HEK293 (cell line): ENCODE measurements around the gene GATAD2A.
A peak's percentile ranks its signal among the peaks of the same experiment; 100 is the strongest.

Experiments used
- CTCF ChIA-PET: fragments of 350-600 bp; formaldehyde crosslinking; extraction: SDS; loops from one replicate; lab custom pipeline; 2021; ENCODE audit warnings: antibody characterized with exemption; lab: Yijun Ruan, JAX
- POLR2A ChIA-PET: fragments of 300-600 bp; formaldehyde crosslinking; extraction: SDS; loops from one replicate; lab custom pipeline; 2020; ENCODE audit warnings: antibody characterized with exemption, inconsistent platforms; lab: Yijun Ruan, JAX
- H3K27ac ChIP-seq: fragments of 200-500 bp; sonication (Bioruptor generic); 2 replicates; pipeline ENCODE4 v1.5.1; 2014; ENCODE audit warnings: low read depth, low read length, control low read depth, inconsistent platforms; ENCODE audit errors: extremely low read depth
- H3K36me3 ChIP-seq, 2 experiments: fragments of 200-500 bp in 1 of 2; sonication (Bioruptor generic) in 1 of 2; 1 replicate in 1 of 2; 2 replicates in 1 of 2; pipeline ENCODE4 v1.5.1; 2014 to 2017; ENCODE audit warnings: inconsistent platforms in 2 of 2, low read length in 2 of 2; ENCODE audit not compliant: control insufficient read depth in 2 of 2, insufficient read depth in 1 of 2
- H3K4me1 ChIP-seq: fragments of 200-500 bp; sonication (Bioruptor generic); 2 replicates; pipeline ENCODE4 v1.5.1; 2014; ENCODE audit warnings: mild to moderate bottlenecking, low read length, inconsistent platforms; ENCODE audit not compliant: control insufficient read depth, insufficient read depth
- H3K4me3 ChIP-seq: 2 replicates; pipeline ENCODE4 v1.5.1; 2011; ENCODE audit warnings: low read depth, mild to moderate bottlenecking, control low read depth, low read length, moderate library complexity
- H3K9me3 ChIP-seq: fragments of 200-500 bp; sonication (Bioruptor generic); 2 replicates; pipeline ENCODE4 v1.5.1; 2014; ENCODE audit warnings: low read depth, low read length, inconsistent platforms; ENCODE audit not compliant: control insufficient read depth, insufficient read depth
- GFI1B ChIP-seq: fragments of 450-650 bp; formaldehyde crosslinking; IDR thresholded peaks from 2 replicates; pipeline ENCODE4 v1.5.1; 2016; ENCODE audit warnings: missing biosample characterization, missing genetic modification characterization
- IKZF3 ChIP-seq: fragments of 450-650 bp; IDR thresholded peaks from 2 replicates; pipeline ENCODE4 v1.5.0; 2018; ENCODE audit warnings: missing biosample characterization, mild to moderate bottlenecking, missing genetic modification characterization, moderate library complexity
- KLF16 ChIP-seq: fragments of 450-650 bp; formaldehyde crosslinking; IDR thresholded peaks from 2 replicates; pipeline ENCODE4 v1.5.1; 2017; ENCODE audit warnings: missing biosample characterization, missing genetic modification characterization
- SP2 ChIP-seq: fragments of 450-650 bp; formaldehyde crosslinking; IDR thresholded peaks from 2 replicates; pipeline ENCODE4 v1.5.1; 2016; ENCODE audit warnings: missing biosample characterization, missing genetic modification characterization
- TRIM28 ChIP-seq: IDR thresholded peaks from 2 replicates; pipeline ENCODE4 v1.6.1; 2011; ENCODE audit warnings: low read length, control low read depth, borderline replicate concordance
- ZNF10 ChIP-seq: fragments of 450-650 bp; formaldehyde crosslinking; IDR thresholded peaks from 2 replicates; pipeline ENCODE4 v1.5.1; 2017; ENCODE audit warnings: missing biosample characterization, missing genetic modification characterization
- ZNF16 ChIP-seq: fragments of 450-650 bp; formaldehyde crosslinking; IDR thresholded peaks from 2 replicates; pipeline ENCODE4 v1.5.1; 2016; ENCODE audit warnings: low read depth, missing biosample characterization, missing genetic modification characterization
- ZNF223 ChIP-seq: fragments of 450-650 bp; formaldehyde crosslinking; IDR thresholded peaks from 2 replicates; pipeline ENCODE4 v1.5.1; 2016; ENCODE audit warnings: missing biosample characterization, missing genetic modification characterization
- ZNF341 ChIP-seq: fragments of 450-650 bp; formaldehyde crosslinking; IDR thresholded peaks from 2 replicates; pipeline ENCODE4; 2016; ENCODE audit warnings: low read depth, missing biosample characterization, missing genetic modification characterization
- ZNF558 ChIP-seq: fragments of 450-650 bp; formaldehyde crosslinking; IDR thresholded peaks from 2 replicates; pipeline ENCODE4 v1.5.1; 2016; ENCODE audit warnings: missing biosample characterization, missing genetic modification characterization
- ZNF623 ChIP-seq: fragments of 450-650 bp; formaldehyde crosslinking; IDR thresholded peaks from 2 replicates; pipeline ENCODE4 v1.5.1; 2016; ENCODE audit warnings: missing biosample characterization, missing genetic modification characterization
- ZNF707 ChIP-seq: fragments of 450-650 bp; formaldehyde crosslinking; IDR thresholded peaks from 2 replicates; pipeline ENCODE4 v1.5.1; 2016; ENCODE audit warnings: missing biosample characterization, missing genetic modification characterization
- TF ChIP-seq, protein P1 (sequence below): IDR thresholded peaks from 2 replicates; pipeline ENCODE4 v1.6.1; 2011; ENCODE audit warnings: mild to moderate bottlenecking, low read depth, low read length, borderline replicate concordance
- TF ChIP-seq, protein P2 (sequence below): fragments of 450-650 bp; formaldehyde crosslinking; IDR thresholded peaks from 2 replicates; pipeline ENCODE4 v1.5.1; 2016; ENCODE audit warnings: missing biosample characterization, missing genetic modification characterization, low read depth
- TF ChIP-seq, protein P3 (sequence below): fragments of 450-650 bp; formaldehyde crosslinking; IDR thresholded peaks from 2 replicates; pipeline ENCODE4 v1.5.1; 2016; ENCODE audit warnings: missing biosample characterization, missing genetic modification characterization

Gene GATAD2A

DNA sequence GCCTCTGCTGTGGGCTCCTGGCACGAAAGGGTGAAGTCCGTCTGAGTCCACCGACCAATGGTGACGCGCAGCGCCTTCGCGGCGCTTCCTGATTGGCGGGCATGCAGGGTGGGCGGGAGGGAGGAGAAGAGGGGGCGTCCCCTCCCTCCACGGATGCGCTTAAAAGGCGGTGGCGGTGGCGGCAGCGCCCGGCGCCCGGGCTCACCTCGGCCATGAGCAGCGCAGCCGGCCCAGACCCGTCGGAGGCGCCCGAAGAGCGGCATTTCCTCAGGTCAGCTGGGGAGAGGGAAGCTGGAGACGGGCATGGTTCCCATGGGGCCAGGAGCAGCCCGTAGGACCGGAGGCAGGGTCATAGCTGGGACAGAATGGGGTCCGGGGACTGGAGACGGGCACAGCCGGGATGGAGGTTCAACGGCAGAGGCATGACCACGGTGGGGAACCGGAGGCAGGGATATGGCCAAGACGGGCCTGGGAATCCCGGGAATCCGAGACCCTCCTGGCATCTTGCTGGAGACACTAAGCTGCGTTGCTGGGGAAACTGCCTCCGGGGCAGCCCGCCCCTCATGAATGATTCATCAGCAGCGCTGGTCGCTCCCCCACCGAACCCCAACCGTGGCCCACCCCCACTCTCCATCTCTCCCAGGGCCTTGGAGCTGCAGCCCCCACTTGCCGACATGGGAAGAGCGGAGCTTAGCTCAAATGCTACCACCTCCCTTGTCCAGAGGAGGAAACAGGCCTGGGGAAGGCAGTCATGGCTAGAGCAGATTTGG lies 123.4 kb downstream of the GATAD2A start, which contains the start of gene YJEFN3:
TSS of gene YJEFN3 (plus strand) at position 191 of the 770 bp plus-strand sequence. CDS start at position 213, 22 bp downstream.
- Histone ChIP-seq H3K27ac (no peak within 1 kb of the TSS), H3K9me3 (no peaks in the 10 kb centered on the region), H3K4me3 (no peak within 1 kb of the TSS), H3K36me3 (peaks cover 5 to 67% of the 10 kb centered on the region in 2 experiments; a peak in 2 of 3 replicates), H3K4me1 (no peaks in the 10 kb centered on the region)
- POLR2A ChIA-PET, result interaction anchor here (0.6 to 2.2 kb wide), 4 partner anchors 12 to 441 kb away, joined by 3 to 6 read pairs (median 3); partner anchors contain the start of genes NDUFA13, TSSK6 and ZNF506
- TF ChIP-seq TRIM28 (no peak), ZNF623 (tag by site-specific recombination) (no peak), SP2 (tag by site-specific recombination) (no peak), GFI1B (tag by site-specific recombination) (no peak), ZNF707 (no peak), ZNF341 (tag by site-specific recombination) (0 out of 2 replicates have a peak, but pooled peaks have one; percentile 24), IKZF3 (tag by site-specific recombination) (peak; percentile 26; the same call in 1 of the 2 replicates), ZNF10 (tag by site-specific recombination) (no peak)
- CTCF ChIA-PET, result interaction anchor here (0.6 to 7.3 kb wide), 5 partner anchors 25 to 1531 kb away, joined by 3 to 75 read pairs (median 3); partner anchors contain the start of gene GMIP

DNA sequence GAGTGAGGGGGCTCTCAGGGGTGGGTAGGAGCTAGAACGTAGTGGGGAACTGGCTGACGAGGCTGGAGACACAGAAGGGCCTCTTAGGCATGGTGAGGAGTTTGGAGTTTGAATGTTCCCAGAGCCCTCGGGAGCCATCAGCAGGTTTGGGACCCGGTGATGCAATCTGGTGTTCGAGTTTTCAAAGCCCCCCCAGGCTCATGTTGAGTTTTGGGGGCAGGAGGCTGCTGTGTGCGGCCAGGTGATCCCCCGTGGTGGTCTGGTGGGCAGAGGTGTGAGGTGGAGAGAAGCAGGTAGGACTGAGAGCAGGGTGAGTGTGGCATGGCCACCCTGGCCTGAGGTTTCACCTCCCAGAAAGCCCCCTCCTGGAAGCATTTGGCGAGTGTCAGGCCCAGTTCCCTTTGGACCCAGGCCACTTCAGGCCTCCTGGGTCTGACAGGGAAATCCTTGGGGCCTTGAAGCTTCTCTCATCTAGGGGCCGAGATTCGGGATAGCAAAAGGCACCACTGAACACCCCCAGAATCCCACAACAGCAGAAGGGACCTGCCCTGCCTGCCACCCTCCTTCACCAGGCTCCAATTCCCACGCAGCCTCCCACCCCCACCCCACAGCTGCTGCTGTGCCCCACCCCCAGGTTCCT lies 124.4 kb downstream of the GATAD2A start:
- no peak for TF ChIP-seq ZNF16 (tag by site-specific recombination)
- TF ChIP-seq, protein P1, sequence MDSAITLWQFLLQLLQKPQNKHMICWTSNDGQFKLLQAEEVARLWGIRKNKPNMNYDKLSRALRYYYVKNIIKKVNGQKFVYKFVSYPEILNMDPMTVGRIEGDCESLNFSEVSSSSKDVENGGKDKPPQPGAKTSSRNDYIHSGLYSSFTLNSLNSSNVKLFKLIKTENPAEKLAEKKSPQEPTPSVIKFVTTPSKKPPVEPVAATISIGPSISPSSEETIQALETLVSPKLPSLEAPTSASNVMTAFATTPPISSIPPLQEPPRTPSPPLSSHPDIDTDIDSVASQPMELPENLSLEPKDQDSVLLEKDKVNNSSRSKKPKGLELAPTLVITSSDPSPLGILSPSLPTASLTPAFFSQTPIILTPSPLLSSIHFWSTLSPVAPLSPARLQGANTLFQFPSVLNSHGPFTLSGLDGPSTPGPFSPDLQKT, result no peak
- no peak for TF ChIP-seq ZNF223
- TF ChIP-seq, protein P2, sequence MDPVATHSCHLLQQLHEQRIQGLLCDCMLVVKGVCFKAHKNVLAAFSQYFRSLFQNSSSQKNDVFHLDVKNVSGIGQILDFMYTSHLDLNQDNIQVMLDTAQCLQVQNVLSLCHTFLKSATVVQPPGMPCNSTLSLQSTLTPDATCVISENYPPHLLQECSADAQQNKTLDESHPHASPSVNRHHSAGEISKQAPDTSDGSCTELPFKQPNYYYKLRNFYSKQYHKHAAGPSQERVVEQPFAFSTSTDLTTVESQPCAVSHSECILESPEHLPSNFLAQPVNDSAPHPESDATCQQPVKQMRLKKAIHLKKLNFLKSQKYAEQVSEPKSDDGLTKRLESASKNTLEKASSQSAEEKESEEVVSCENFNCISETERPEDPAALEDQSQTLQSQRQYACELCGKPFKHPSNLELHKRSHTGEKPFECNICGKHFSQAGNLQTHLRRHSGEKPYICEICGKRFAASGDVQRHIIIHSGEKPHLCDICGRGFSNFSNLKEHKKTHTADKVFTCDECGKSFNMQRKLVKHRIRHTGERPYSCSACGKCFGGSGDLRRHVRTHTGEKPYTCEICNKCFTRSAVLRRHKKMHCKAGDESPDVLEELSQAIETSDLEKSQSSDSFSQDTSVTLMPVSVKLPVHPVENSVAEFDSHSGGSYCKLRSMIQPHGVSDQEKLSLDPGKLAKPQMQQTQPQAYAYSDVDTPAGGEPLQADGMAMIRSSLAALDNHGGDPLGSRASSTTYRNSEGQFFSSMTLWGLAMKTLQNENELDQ, result no peak
- TF ChIP-seq, protein P3, sequence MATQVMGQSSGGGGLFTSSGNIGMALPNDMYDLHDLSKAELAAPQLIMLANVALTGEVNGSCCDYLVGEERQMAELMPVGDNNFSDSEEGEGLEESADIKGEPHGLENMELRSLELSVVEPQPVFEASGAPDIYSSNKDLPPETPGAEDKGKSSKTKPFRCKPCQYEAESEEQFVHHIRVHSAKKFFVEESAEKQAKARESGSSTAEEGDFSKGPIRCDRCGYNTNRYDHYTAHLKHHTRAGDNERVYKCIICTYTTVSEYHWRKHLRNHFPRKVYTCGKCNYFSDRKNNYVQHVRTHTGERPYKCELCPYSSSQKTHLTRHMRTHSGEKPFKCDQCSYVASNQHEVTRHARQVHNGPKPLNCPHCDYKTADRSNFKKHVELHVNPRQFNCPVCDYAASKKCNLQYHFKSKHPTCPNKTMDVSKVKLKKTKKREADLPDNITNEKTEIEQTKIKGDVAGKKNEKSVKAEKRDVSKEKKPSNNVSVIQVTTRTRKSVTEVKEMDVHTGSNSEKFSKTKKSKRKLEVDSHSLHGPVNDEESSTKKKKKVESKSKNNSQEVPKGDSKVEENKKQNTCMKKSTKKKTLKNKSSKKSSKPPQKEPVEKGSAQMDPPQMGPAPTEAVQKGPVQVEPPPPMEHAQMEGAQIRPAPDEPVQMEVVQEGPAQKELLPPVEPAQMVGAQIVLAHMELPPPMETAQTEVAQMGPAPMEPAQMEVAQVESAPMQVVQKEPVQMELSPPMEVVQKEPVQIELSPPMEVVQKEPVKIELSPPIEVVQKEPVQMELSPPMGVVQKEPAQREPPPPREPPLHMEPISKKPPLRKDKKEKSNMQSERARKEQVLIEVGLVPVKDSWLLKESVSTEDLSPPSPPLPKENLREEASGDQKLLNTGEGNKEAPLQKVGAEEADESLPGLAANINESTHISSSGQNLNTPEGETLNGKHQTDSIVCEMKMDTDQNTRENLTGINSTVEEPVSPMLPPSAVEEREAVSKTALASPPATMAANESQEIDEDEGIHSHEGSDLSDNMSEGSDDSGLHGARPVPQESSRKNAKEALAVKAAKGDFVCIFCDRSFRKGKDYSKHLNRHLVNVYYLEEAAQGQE, result no peak
- no peak for TF ChIP-seq ZNF558 (tag by site-specific recombination)
- TF ChIP-seq KLF16 (tag by site-specific recombination), result no peak
- Histone ChIP-seq H3K9me3 (no peaks in the 10 kb centered on the region), H3K4me3 (no peak overlapping the region), H3K4me1 (no peaks in the 10 kb centered on the region), H3K27ac (no peak overlapping the region), H3K36me3 (peaks cover 10 to 64% of the 10 kb centered on the region in 2 experiments; a peak in 2 of 3 replicates)
- CTCF ChIA-PET, result interaction anchor here (0.6 to 7.3 kb wide), 4 partner anchors 24 to 324 kb away, joined by 3 to 75 read pairs (median 26); partner anchors contain the start of gene GMIP
- POLR2A ChIA-PET, result interaction anchor here (1.4 to 2.2 kb wide), 2 partner anchors 13 to 292 kb away, joined by 3 to 6 read pairs; partner anchors contain the start of genes NDUFA13, TSSK6 and ZNF506
